HepG2 (cell line): ENCODE measurements around the gene RORC.

Experiments used
- GTF2F1 ChIP-seq: fragments of 150-350 bp; IDR thresholded peaks from 2 replicates; pipeline ENCODE4 v1.6.1; 2014; ENCODE audit warnings: low read length
- JUN ChIP-seq: sonication (generic); formaldehyde crosslinking; IDR thresholded peaks from 2 replicates; pipeline ENCODE4 v1.4.0; 2020; ENCODE audit warnings: mild to moderate bottlenecking, missing genetic modification reagents
- NR3C1 ChIP-seq: sonication (generic); formaldehyde crosslinking; IDR thresholded peaks from 2 replicates; pipeline ENCODE4 v1.4.0; 2020; ENCODE audit warnings: missing genetic modification reagents
- POLR2A ChIP-seq, 2 experiments: IDR thresholded peaks; 2 replicates each; pipeline ENCODE4 v1.6.1; 2011; ENCODE audit warnings: low read depth in 2 of 2, low read length in 2 of 2, mild to moderate bottlenecking in 1 of 2, moderate library complexity in 1 of 2; ENCODE audit not compliant: insufficient read depth in 1 of 2
- SIN3A ChIP-seq: IDR thresholded peaks from 2 replicates; pipeline ENCODE4 v1.6.1; 2011; ENCODE audit warnings: low read depth, mild to moderate bottlenecking, control low read depth, low read length, borderline replicate concordance
- ZBTB40 ChIP-seq, 2 experiments: fragments of 450-650 bp in 1 of 2; sonication (generic) in 1 of 2; formaldehyde crosslinking in 1 of 2; IDR thresholded peaks; 2 replicates each; pipeline versions ENCODE4 v1.6.1 to v1.8.0; 2016 to 2022; ENCODE audit warnings: antibody characterized with exemption in 1 of 2, mild to moderate bottlenecking in 1 of 2, missing genetic modification reagents in 1 of 2
- ZNF746 ChIP-seq: sonication (generic); formaldehyde crosslinking; IDR thresholded peaks from 2 replicates; pipeline ENCODE4 v1.8.0; 2022; ENCODE audit warnings: mild to moderate bottlenecking, missing genetic modification reagents
- TF ChIP-seq, protein P1 (sequence below): sonication (generic); formaldehyde crosslinking; IDR thresholded peaks from 2 replicates; pipeline ENCODE4 v1.5.0; 2020; ENCODE audit warnings: missing genetic modification reagents
- TF ChIP-seq, protein P2 (sequence below): sonication (generic); formaldehyde crosslinking; IDR thresholded peaks from 2 replicates; pipeline ENCODE4 v1.4.0; 2020; ENCODE audit warnings: missing genetic modification reagents
- TF ChIP-seq, protein P3 (sequence below): IDR thresholded peaks from 2 replicates; pipeline ENCODE4 v1.6.1; 2012; ENCODE audit warnings: inconsistent platforms

GRCh38 chr1:151819227-151819835 is 12.3 kb downstream of the RORC start:
- TF ChIP-seq, protein P1, sequence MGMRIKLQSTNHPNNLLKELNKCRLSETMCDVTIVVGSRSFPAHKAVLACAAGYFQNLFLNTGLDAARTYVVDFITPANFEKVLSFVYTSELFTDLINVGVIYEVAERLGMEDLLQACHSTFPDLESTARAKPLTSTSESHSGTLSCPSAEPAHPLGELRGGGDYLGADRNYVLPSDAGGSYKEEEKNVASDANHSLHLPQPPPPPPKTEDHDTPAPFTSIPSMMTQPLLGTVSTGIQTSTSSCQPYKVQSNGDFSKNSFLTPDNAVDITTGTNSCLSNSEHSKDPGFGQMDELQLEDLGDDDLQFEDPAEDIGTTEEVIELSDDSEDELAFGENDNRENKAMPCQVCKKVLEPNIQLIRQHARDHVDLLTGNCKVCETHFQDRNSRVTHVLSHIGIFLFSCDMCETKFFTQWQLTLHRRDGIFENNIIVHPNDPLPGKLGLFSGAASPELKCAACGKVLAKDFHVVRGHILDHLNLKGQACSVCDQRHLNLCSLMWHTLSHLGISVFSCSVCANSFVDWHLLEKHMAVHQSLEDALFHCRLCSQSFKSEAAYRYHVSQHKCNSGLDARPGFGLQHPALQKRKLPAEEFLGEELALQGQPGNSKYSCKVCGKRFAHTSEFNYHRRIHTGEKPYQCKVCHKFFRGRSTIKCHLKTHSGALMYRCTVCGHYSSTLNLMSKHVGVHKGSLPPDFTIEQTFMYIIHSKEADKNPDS (CRISPR knock-in tag), result no peak
- TF ChIP-seq, protein P2, sequence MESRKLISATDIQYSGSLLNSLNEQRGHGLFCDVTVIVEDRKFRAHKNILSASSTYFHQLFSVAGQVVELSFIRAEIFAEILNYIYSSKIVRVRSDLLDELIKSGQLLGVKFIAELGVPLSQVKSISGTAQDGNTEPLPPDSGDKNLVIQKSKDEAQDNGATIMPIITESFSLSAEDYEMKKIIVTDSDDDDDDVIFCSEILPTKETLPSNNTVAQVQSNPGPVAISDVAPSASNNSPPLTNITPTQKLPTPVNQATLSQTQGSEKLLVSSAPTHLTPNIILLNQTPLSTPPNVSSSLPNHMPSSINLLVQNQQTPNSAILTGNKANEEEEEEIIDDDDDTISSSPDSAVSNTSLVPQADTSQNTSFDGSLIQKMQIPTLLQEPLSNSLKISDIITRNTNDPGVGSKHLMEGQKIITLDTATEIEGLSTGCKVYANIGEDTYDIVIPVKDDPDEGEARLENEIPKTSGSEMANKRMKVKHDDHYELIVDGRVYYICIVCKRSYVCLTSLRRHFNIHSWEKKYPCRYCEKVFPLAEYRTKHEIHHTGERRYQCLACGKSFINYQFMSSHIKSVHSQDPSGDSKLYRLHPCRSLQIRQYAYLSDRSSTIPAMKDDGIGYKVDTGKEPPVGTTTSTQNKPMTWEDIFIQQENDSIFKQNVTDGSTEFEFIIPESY (CRISPR knock-in tag), result no peak
- TF ChIP-seq, protein P3, sequence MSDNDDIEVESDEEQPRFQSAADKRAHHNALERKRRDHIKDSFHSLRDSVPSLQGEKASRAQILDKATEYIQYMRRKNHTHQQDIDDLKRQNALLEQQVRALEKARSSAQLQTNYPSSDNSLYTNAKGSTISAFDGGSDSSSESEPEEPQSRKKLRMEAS, result no peak
- TF ChIP-seq GTF2F1 (no peak), POLR2A (IDR thresholded peaks at IDR 0.05; ENCODE audit: insufficient read depth in 1 of 2, low read depth in 2 of 2, low read length in 2 of 2) (no peak), ZBTB40 (IDR thresholded peaks at IDR 0.05) (no peak), ZBTB40 (CRISPR knock-in tag; IDR thresholded peaks at IDR 0.05) (no peak), SIN3A (no peak), JUN (CRISPR knock-in tag) (no peak), ZNF746 (no peak), NR3C1 (CRISPR knock-in tag) (no peak)
